GM19468 (cell line): ENCODE measurements around the gene CLSTN2.

Experiments used
- ATAC-seq: cut with Tn5 transposase; IDR thresholded peaks from one replicate; pipeline ENCODE4 v1.9.1; 2021; ENCODE audit warnings: mild to moderate bottlenecking, moderate library complexity, moderate number of reproducible peaks; ENCODE audit not compliant: unreplicated experiment; ENCODE audit errors: extremely low read depth

Gene CLSTN2

GRCh38 chr3:140349938-140350337, 415.0 kb downstream of the CLSTN2 start:
- no peak for ATAC-seq

- no peak for ATAC-seq
Observed at GRCh38 chr3:140351466-140351865, 416.5 kb downstream of the CLSTN2 start.

GRCh38 chr3:140355481-140355880, 420.5 kb downstream of the CLSTN2 start:
- ATAC-seq = no peak

- no peak for ATAC-seq
Observed at GRCh38 chr3:140358686-140359085, 423.7 kb downstream of the CLSTN2 start.

- ATAC-seq = no peak
Observed at GRCh38 chr3:140359233-140359995, 424.4 kb downstream of the CLSTN2 start.

DNA sequence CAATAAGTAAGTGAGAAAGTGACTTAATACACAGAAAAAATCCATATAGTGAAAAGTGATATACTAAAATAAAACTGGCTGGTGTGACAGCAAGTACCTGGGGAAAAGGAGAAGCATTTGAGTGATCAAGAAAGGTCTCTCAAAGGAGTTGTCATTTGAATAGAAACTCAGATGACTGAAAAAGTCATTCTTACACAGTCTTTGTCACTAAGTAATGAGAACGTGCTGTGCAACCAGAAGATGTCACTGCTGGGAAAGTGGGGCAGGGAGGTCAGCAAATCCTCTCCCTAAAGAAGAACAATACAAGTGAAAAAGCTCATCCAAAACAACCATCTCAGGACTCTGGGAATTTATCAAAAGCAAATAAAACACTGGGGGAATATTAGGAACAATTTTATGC, 425.3 kb downstream of the CLSTN2 start:
- ATAC-seq = no peak

GRCh38 chr3:140363801-140364200, 428.8 kb downstream of the CLSTN2 start:
- ATAC-seq = no peak

- ATAC-seq = no peak
Observed at GRCh38 chr3:140365872-140366697, 431.1 kb downstream of the CLSTN2 start.

DNA sequence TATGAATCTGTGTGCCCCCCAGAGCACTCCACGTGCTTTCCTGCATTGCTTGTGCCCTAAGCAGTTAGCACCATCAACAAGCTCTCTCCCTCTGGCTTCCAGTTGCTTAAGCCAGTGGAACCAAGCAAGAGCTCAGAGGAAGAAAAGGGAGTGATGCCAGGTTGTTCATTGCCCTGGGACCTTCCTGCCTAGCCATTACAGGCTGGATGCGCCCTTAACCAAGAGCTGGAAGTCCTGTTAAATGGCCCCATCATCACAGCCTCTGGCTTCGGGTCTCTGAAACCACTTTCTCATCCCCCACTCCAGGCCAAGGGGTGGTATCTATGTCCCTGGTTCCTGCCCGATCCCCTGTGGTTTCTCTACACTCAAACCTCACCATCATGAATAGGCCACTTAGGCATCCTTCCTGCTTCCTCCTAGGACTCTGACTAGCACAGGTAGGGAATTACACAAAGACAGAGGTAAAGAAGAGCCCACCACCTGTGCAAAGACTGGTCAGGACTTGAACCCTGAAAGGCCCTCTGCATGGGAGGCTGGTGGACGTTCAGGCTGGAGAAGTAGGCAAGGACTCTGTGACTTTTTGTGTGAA, 433.3 kb downstream of the CLSTN2 start:
- no peak for ATAC-seq

- ATAC-seq = no peak
Observed at GRCh38 chr3:140370686-140371085, 435.7 kb downstream of the CLSTN2 start.

DNA sequence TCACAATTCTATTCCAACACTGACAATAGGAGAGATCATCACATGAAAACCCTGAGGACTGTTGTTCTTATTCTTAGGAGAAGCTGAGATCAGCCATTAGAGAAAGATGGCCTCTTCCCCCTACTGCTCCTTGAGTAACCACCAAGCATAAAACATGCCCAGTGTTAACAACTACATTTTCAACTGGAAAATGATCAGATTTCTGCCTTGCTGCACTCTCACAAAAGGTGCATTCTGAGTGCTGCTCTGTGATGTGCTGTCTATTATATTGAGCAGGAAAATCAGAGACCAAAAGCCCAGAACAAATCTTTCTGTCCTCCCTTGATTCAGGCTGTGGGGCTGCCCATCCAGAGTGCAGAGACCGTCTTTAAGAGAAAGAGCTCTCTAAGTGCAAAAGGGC, 438.2 kb downstream of the CLSTN2 start:
- no peak for ATAC-seq

- ATAC-seq = no peak
Observed at GRCh38 chr3:140375002-140375401, 440.0 kb downstream of the CLSTN2 start.

DNA sequence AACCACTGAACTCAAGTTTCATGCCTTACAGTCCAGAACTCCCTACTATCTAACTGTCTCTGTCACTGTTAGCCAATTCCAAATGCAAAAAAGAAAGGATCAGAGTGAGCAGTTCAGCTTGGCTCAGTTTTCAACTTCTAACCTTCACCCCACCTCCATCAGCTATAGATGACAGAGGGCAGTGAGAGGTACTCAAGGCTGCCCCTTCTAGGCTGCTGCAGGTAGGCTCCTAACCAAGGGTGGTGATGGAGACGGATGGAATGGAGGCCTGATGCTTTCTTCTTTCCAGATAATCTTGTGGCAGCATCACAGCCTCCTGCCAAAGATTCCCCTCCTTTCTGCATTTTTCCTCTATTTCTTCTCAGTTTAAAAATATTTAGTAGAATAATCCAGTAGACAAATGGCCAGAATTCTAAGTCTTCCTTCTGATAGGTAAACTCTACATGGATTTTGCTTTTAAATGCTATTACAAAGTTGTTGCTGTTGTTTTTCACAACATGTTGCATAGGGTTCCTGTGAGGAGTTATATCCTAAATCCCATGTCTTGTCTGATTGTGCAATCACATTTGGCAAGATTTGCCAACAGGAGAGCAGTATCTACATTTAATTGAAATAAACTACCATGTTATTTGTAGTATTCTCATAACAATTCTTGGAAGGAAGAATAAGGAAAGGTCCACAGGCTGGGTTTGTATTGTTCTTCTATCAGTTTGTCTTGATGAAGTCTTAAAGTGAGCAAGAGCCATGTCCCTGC, 441.3 kb downstream of the CLSTN2 start:
- no peak for ATAC-seq

DNA sequence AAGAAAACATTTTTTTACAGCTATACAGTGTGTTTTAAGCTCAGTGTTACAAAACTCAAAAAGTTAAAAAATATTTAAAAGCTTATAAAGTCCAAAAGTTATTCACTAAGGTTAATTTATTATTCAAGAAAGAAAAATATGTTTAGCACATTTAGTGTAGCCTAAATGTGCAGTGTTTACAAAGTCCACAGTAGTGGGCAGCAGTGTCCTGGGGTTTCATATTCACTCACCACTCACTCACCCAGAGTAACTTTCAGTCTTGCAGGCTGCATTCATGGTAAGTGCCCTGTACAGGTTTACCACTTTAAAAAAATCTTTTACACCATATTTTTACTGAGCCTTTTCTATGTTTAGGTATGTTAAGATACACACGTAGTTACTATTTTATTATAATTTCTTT, 442.7 kb downstream of the CLSTN2 start:
- ATAC-seq = no peak

- ATAC-seq = no peak
Observed at GRCh38 chr3:140378571-140379340, 443.8 kb downstream of the CLSTN2 start.

DNA sequence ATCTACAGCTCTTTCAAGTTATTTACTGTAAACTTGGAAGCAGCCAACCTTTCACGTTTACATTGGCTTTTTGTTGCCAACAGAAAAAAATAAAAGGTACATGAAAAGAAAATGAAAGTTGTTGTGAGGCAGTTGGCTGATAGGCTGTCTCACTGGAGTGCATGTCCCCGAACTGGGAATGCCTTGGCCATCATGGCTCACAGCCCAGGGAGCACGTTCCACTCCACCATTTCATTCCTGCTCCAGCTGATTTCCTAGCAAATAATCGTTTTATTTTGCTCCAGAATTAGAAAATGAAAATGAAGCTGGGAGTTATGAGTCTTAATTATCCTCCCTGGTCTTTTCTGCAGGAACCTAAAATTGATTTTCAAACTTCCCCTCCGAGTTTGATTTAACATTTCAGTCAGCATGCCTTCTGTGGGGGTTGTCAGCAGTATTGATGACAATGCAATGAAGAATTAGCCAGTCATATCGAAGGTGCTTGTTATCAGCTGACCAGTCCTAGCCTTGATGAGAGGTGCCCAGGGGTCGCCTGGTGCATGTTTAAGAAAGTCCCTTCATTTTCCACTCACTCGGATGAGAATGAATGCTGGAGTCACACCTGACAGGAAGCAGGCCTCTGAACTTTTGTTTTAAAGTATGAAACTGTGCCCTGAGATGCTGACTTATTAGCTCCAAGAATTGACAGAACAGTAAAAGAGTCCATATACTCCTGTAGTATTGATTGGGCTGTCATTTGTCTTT, 449.2 kb downstream of the CLSTN2 start:
- no peak for ATAC-seq

- ATAC-seq = no peak
Observed at GRCh38 chr3:140384876-140385275, 449.9 kb downstream of the CLSTN2 start.

DNA sequence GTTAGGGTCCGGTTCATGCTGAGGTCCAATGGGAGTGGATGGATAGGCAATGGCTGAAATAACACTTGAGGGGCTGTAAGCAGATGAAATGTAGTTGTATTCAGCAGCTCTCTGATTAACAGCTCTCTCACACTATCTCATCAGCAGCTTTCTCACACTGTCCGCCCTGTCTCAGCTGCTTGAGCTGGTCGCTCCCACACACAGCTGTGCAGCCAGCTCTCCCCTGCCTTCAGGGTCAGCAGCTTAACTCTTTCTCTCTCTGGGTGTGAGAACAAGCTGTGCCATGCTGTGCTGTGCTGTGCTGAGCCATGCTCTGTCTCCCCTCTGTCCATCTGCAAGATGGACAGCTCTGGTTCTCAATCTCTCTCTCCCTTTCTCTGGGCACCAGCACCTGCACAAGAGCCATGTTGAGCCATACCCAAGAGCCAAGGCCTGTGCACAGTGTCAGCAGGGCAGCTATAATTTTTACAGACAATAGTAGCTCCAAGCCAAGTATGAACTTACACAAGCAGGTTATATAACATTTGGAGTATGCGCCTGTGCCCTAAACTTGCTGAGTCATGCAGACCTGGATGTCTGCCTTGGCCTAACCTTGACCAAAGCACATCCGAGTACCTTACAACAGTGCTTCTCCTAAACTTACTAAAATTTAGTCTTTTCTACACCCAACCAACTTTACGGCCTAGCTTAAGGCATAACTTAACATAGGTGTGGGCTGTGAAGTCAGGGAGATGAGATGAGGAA, 451.5 kb downstream of the CLSTN2 start:
- no peak for ATAC-seq
